ENCODE results near the gene GALNT16. TPM values are rescaled to one million over a fixed set of nuclear protein-coding genes. Genes with fewer than 3 reads are reported as not detected.

GALNT16 gene
- polyA plus RNA-seq, 3 donors = 0.01 TPM; not detected in 2

DNA sequence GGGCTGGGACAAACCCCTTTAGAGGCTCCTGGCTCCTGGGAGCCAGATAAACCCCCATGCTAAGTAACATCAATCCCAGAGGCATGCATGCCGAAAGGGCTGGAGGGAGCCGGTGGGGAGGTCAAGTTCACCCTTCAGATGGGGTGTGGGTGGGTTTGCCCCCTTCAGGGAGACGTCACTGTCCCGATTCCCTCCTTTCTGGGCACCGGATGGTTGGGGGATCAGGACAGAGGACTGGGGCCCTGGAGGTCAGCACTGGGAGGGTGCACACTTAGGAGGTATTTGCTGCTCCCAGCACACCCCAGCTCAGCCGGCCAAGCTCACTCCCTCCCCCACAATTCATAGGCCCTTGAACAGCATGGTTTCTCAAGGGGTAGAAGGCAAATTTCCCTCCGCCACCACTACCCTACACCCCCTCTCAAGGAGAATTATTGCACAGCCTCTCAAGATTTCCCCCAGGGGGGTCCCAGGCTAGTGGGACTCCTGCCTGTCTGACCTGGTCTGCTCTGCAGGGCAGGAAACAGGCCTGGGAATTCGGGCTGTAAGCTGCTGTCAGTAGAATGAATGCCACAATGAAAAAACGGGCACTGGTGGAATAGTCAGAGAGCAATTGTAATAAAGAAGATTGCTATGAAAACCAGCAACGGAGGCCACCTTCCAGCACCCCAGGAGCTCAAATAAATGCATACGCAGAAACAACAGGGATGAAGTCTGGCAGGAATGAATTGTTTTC, 63.5 kb downstream of the GALNT16 start:
- Histone ChIP-seq H3K36me3 (replicated peaks in 1 of 2; ENCODE audit: control insufficient read depth in 1 of 2, insufficient read depth in 2 of 2, low read length in 2 of 2) (no peaks in the 10 kb centered on the region), H3K4me1 (ENCODE audit: control insufficient read depth in 1 of 2, insufficient read depth in 2 of 2, low read length in 2 of 2) (peaks cover 10 to 11% of the 10 kb centered on the region in 2 donors), H4K20me1 (ENCODE audit: insufficient read depth, low read length) (no peaks in the 10 kb centered on the region), H3K9me3 (replicated peaks in 1 of 2; ENCODE audit: control insufficient read depth in 1 of 2, insufficient read depth in 1 of 2, low read length in 2 of 2) (no peaks in the 10 kb centered on the region), H3K79me2 (ENCODE audit: insufficient read depth, low read length) (no peaks in the 10 kb centered on the region), H3K4me3 (replicated peaks in 1 of 3; ENCODE audit: low read depth in 2 of 3, low read length in 3 of 3) (no peak overlapping the region), H3K4me2 (replicated peaks; ENCODE audit: extremely low read depth, low read length, poor library complexity, severe bottlenecking) (no peak overlapping the region), H3K27me3 (ENCODE audit: control insufficient read depth in 2 of 2, insufficient read depth in 2 of 2, low read length in 2 of 2) (peaks cover 0 to 3% of the 10 kb centered on the region in 2 donors), H3K9ac (ENCODE audit: insufficient read depth, low read length, poor library complexity, severe bottlenecking) (no peak overlapping the region), H3K27ac (ENCODE audit: low read depth in 1 of 2, low read length in 2 of 2) (no peak overlapping the region), H2AFZ (ENCODE audit: insufficient read depth, low read depth, low read length, poor library complexity, severe bottlenecking) (no peak overlapping the region)
- TF ChIP-seq, protein P1, sequence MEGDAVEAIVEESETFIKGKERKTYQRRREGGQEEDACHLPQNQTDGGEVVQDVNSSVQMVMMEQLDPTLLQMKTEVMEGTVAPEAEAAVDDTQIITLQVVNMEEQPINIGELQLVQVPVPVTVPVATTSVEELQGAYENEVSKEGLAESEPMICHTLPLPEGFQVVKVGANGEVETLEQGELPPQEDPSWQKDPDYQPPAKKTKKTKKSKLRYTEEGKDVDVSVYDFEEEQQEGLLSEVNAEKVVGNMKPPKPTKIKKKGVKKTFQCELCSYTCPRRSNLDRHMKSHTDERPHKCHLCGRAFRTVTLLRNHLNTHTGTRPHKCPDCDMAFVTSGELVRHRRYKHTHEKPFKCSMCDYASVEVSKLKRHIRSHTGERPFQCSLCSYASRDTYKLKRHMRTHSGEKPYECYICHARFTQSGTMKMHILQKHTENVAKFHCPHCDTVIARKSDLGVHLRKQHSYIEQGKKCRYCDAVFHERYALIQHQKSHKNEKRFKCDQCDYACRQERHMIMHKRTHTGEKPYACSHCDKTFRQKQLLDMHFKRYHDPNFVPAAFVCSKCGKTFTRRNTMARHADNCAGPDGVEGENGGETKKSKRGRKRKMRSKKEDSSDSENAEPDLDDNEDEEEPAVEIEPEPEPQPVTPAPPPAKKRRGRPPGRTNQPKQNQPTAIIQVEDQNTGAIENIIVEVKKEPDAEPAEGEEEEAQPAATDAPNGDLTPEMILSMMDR (IDR thresholded peaks at IDR 0.05) = no peak
- WGBS (ENCODE audit: insufficient coverage) = 100% methylated on average over 5 of the region's 11 CpGs
- H3K36me3 Mint-ChIP-seq = no peaks in the 10 kb centered on the region
- H3K9me3 Mint-ChIP-seq = peaks cover 0 to 2% (median 0%) of the 10 kb centered on the region in 7 donors
- H3K27me3 Mint-ChIP-seq (ENCODE audit: low read depth in 3 of 3) = peaks cover 6 to 31% (median 23%) of the 10 kb centered on the region in 3 donors
- DNase-seq = no peak
- H3K27ac Mint-ChIP-seq = no peak overlapping the region
- intact Hi-C loops (cut with micrococcal nuclease) = no loop called here
- peaks cover 7% of the 10 kb centered on the region for H3K4me1 Mint-ChIP-seq
- H3K4me3 Mint-ChIP-seq = no peak overlapping the region

DNA sequence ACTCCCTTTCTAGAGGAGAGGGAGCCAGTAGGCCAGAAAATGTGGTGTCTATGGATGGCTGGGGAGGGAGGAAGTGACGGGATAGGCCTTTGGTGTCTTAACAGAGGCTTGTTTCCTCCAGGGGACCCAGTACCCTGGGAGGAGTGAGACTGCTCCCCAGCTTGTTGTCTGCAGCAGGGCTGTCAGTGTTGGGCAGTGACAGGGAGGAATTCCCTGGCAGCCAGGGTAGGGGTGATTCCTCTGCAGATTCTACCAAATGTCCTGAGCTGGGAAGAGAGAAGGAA, 64.0 kb downstream of the GALNT16 start:
- peaks cover 2% of the 10 kb centered on the region for H3K4me1 Mint-ChIP-seq
- H3K27ac ChIP-seq (ENCODE audit: low read depth in 1 of 2, low read length in 2 of 2) = no peak overlapping the region
- peaks cover 0 to 2% (median 0%) of the 10 kb centered on the region in 7 donors for H3K9me3 Mint-ChIP-seq
- no peak overlapping the region for H3K4me3 Mint-ChIP-seq
- H3K9ac ChIP-seq (ENCODE audit: insufficient read depth, low read length, poor library complexity, severe bottlenecking) = no peak overlapping the region
- no peaks in the 10 kb centered on the region for H3K79me2 ChIP-seq (ENCODE audit: insufficient read depth, low read length)
- H3K27ac Mint-ChIP-seq = no peak overlapping the region
- no peak overlapping the region for H2AFZ ChIP-seq (ENCODE audit: insufficient read depth, low read depth, low read length, poor library complexity, severe bottlenecking)
- H4K20me1 ChIP-seq (ENCODE audit: insufficient read depth, low read length) = no peaks in the 10 kb centered on the region
- TF ChIP-seq, protein P1 (IDR thresholded peaks at IDR 0.05) = no peak
- H3K9me3 ChIP-seq (replicated peaks in 1 of 2; ENCODE audit: control insufficient read depth in 1 of 2, insufficient read depth in 1 of 2, low read length in 2 of 2) = no peaks in the 10 kb centered on the region
- H3K36me3 Mint-ChIP-seq = no peaks in the 10 kb centered on the region
- no peak overlapping the region for H3K4me2 ChIP-seq (replicated peaks; ENCODE audit: extremely low read depth, low read length, poor library complexity, severe bottlenecking)
- peaks cover 7 to 31% (median 23%) of the 10 kb centered on the region in 3 donors for H3K27me3 Mint-ChIP-seq (ENCODE audit: low read depth in 3 of 3)
- H3K27me3 ChIP-seq (ENCODE audit: control insufficient read depth in 2 of 2, insufficient read depth in 2 of 2, low read length in 2 of 2) = peaks cover 0 to 3% of the 10 kb centered on the region in 2 donors
- 70% methylated on average over 1 of the region's 1 CpG for WGBS (ENCODE audit: insufficient coverage)
- peaks cover 5% of the 10 kb centered on the region in 2 donors for H3K4me1 ChIP-seq (ENCODE audit: control insufficient read depth in 1 of 2, insufficient read depth in 2 of 2, low read length in 2 of 2)
- intact Hi-C loops (cut with micrococcal nuclease) = no loop called here
- H3K4me3 ChIP-seq (replicated peaks in 1 of 3; ENCODE audit: low read depth in 2 of 3, low read length in 3 of 3) = no peak overlapping the region
- DNase-seq = no peak
- H3K36me3 ChIP-seq (replicated peaks in 1 of 2; ENCODE audit: control insufficient read depth in 1 of 2, insufficient read depth in 2 of 2, low read length in 2 of 2) = no peaks in the 10 kb centered on the region
